Duodenal mucosa (tissue), 2 donors: ENCODE data around the gene UMAD1.

ENCODE experiments used
- H3K27ac ChIP-seq: one replicate; pipeline ENCODE4 v1.7.0; 2013; ENCODE audit warnings: low read depth, low read length
- H3K27me3 ChIP-seq, 2 donors: one replicate each; pipeline ENCODE4 v1.7.0; 2013; ENCODE audit warnings: low read length in 2 of 2, control low read depth in 1 of 2; ENCODE audit not compliant: insufficient read depth in 2 of 2, control insufficient read depth in 1 of 2
- H3K36me3 ChIP-seq, 2 donors: one replicate each; pipeline ENCODE4 v1.7.0; 2013; ENCODE audit warnings: low read length in 2 of 2, control low read depth in 1 of 2; ENCODE audit not compliant: insufficient read depth in 2 of 2, control insufficient read depth in 1 of 2
- H3K4me1 ChIP-seq, 2 donors: one replicate each; pipeline ENCODE4 v1.7.0; 2013; ENCODE audit warnings: low read length in 2 of 2, control low read depth in 1 of 2; ENCODE audit not compliant: insufficient read depth in 2 of 2, control insufficient read depth in 1 of 2
- H3K4me3 ChIP-seq, 2 donors: one replicate each; pipeline ENCODE4 v1.7.0; 2013; ENCODE audit warnings: low read length in 2 of 2, low read depth in 1 of 2
- H3K9ac ChIP-seq, 2 donors: one replicate each; pipeline ENCODE4 v1.7.0; 2013; ENCODE audit warnings: low read length in 2 of 2, low read depth in 1 of 2
- H3K9me3 ChIP-seq, 2 donors: one replicate each; pipeline ENCODE4 v1.7.0; 2013; ENCODE audit warnings: low read length in 2 of 2, control low read depth in 1 of 2; ENCODE audit not compliant: control insufficient read depth in 1 of 2

The UMAD1 gene

DNA sequence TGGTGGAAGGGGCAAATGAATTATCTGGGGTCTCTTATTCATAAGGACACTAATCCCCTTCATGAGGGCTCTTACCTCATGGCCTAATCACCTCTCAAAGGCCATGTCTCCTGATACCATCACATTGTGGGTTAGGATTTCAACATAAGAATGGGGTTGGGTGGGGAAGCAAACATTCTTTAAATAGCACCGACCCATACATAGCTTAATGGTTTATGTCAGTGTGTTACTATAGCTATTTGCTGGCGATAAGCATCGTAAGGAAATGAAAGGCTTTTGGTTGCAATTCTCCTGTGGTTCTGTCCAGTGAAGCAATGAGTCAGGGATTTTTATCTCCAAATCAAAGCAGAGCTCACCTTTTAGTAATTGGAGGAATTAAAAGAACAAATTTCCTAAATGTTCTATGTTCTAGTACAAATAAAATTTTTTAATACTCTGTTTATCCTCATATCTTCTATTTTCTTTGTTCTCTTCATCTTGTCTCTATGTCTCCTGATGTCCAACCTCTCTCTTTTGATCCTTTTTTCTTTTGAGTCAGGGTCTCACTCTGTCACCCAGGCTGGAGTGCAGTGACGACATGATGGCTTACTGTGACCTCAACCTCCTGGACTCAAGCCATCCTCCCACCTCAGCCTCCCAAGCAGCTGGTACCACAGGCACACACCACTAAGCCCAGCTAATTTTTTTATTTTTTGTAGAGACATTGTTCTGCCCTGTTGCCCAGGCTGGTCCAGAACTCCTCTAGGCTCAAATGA is 271.0 kb downstream of the UMAD1 start:
- no peaks in the 10 kb centered on the region for H3K27me3 ChIP-seq
- no peak overlapping the region for H3K4me3 ChIP-seq
- H3K36me3 ChIP-seq = no peaks in the 10 kb centered on the region
- H3K9ac ChIP-seq = no peak overlapping the region
- H3K9me3 ChIP-seq = no peaks in the 10 kb centered on the region
- H3K27ac ChIP-seq = no peak overlapping the region
- peaks cover 0 to 4% of the 10 kb centered on the region in 2 donors for H3K4me1 ChIP-seq

DNA sequence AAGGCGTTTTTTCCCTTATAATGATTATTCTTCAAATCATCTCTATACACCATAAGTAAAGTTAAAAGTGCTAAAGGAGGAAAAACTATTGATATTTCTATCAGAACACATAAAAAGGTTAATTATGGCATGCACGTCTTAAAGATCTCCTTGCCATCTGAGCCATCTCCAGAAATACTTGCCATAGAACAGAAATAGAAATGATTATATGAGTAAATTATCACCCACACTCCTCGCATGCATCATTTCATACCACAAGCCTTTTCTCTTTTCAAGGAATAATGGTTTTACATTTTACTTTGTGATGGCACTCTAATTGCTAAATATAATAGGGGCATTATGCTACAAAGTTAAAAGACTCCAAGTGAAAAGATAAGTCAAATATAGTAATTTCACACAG is 272.4 kb downstream of the UMAD1 start:
- Histone ChIP-seq H3K4me1 (peaks cover 0 to 4% of the 10 kb centered on the region in 2 donors), H3K27ac (no peak overlapping the region), H3K36me3 (no peaks in the 10 kb centered on the region), H3K4me3 (no peak overlapping the region), H3K27me3 (no peaks in the 10 kb centered on the region), H3K9ac (no peak overlapping the region), H3K9me3 (no peaks in the 10 kb centered on the region)

DNA sequence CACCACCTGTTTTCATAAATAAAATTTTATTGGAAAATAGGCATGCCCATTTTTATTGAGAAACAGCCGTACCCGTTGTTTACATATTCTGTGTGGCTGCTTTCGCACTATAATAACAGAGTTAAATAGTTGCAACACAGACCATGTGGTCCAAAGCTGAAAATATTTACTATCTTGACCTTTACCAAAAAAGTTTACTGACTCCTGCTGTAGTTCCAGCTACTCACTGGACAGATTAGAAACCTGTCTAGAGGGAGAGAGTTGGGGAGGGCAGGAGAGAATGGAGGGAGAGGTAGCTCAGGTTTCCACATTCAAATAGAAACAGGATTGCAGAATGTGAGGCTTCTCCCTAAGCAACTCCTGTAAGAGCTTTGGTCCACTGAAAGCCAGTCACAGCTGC is 273.0 kb downstream of the UMAD1 start:
- no peak overlapping the region for H3K9ac ChIP-seq
- H3K27me3 ChIP-seq = no peaks in the 10 kb centered on the region
- H3K36me3 ChIP-seq = no peaks in the 10 kb centered on the region
- no peaks in the 10 kb centered on the region for H3K9me3 ChIP-seq
- H3K4me3 ChIP-seq = no peak overlapping the region
- H3K4me1 ChIP-seq = peaks cover 0 to 4% of the 10 kb centered on the region in 2 donors
- no peak overlapping the region for H3K27ac ChIP-seq

DNA sequence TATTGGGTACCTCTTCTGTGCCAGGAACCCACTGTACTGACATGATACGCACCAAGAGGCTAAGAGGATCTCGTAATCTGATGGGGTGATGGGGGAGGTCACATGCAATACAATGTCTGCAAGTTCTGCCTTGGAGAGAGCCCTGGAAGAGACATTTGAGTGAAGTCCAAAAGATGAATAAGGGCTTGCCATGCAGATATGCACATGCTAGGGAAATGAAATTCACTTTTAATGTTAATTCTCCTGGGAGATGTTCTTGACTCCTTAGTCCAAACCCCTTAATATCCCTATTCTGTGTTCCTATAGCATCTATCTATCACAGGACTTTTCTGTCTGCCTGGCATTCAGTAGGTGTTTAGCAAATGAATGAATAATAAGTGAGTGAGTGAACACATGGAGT is 274.0 kb downstream of the UMAD1 start:
- Histone ChIP-seq H3K4me3 (no peak overlapping the region), H3K27me3 (no peaks in the 10 kb centered on the region), H3K36me3 (no peaks in the 10 kb centered on the region), H3K9ac (no peak overlapping the region), H3K4me1 (peaks cover 0 to 4% of the 10 kb centered on the region in 2 donors), H3K9me3 (no peaks in the 10 kb centered on the region), H3K27ac (no peak overlapping the region)

DNA sequence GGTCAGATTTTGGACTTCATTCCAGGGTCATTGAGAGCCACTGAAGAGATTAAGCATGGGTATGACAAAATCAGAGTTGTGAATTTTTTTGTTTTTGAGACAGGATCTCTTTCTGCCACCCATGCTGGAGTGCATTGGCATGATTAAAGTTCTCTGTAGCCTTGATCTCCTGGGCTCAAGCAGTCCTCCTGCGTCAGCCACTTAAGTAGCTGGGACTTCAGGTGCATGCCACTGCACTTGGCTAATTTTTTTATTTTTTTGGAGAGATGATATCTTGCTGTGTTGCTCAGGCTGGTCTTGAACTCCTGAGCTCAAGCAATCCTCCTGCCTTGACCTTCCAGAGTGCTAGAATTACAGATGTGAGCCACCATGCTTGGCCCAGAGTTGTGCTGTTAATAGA is 275.5 kb downstream of the UMAD1 start:
- Histone ChIP-seq H3K36me3 (no peaks in the 10 kb centered on the region), H3K9ac (no peak overlapping the region), H3K27me3 (no peaks in the 10 kb centered on the region), H3K4me1 (peaks cover 0 to 5% of the 10 kb centered on the region in 2 donors), H3K27ac (no peak overlapping the region), H3K9me3 (no peaks in the 10 kb centered on the region), H3K4me3 (no peak overlapping the region)

DNA sequence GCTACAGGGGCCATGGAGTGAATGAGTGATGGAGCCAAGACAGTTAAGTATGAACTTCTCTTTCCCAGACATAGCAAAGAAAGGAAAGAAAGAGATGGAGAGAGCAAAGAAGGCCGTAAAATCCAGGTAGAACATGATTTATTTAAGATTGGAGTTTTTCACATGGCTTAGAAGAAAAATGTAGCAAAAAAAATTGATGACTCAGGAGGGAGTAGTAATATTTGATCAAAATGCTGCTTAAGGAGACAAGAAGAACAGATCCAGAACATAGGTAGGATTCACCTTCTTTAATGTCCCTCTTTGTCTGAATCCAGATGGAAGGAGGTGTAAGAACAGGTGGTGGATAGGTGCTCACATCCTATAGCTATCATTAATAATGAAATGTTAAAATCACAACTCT is 277.0 kb downstream of the UMAD1 start:
- no peaks in the 10 kb centered on the region for H3K27me3 ChIP-seq
- H3K9ac ChIP-seq = no peak overlapping the region
- no peaks in the 10 kb centered on the region for H3K36me3 ChIP-seq
- no peaks in the 10 kb centered on the region for H3K9me3 ChIP-seq
- peaks cover 7 to 8% of the 10 kb centered on the region in 2 donors for H3K4me1 ChIP-seq
- H3K27ac ChIP-seq = no peak overlapping the region
- H3K4me3 ChIP-seq = no peak overlapping the region

DNA sequence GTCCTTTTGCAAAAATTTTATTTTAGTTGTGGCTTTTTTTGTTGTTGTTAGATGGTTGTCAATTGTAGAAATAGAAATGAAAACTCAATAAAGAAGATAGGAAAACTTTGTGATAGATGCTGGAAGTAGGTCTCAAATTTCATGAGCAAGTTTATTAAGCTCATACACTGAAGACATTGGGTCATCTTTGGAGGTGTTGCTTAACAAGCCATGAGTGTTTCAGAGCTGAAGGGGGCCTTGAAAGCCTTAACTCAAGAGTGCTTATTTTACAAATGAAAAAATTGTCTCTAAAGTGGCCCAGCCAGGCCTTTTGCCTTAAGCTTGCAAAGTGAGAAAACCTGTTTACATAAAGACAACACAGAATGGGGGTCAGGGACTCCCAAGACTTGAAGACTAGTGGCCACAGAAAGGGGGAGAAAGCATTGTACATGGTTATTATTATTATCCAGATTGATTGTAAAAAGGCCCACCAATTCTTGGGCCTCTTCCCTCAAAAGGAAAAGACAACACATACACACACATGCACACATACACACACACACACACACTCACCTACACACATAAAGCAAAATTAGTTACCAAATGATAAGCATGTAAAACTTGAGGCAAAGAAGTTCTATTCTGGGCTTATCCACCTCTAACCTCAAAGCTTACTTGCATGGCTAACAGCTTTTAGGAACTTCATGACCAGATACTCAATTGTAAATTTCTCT is 278.3 kb downstream of the UMAD1 start:
- H3K4me1 ChIP-seq = peaks cover 8 to 14% of the 10 kb centered on the region in 2 donors
- no peak overlapping the region for H3K4me3 ChIP-seq
- no peaks in the 10 kb centered on the region for H3K36me3 ChIP-seq
- no peak overlapping the region for H3K9ac ChIP-seq
- H3K9me3 ChIP-seq = no peaks in the 10 kb centered on the region
- H3K27ac ChIP-seq = no peak overlapping the region
- H3K27me3 ChIP-seq = no peaks in the 10 kb centered on the region

DNA sequence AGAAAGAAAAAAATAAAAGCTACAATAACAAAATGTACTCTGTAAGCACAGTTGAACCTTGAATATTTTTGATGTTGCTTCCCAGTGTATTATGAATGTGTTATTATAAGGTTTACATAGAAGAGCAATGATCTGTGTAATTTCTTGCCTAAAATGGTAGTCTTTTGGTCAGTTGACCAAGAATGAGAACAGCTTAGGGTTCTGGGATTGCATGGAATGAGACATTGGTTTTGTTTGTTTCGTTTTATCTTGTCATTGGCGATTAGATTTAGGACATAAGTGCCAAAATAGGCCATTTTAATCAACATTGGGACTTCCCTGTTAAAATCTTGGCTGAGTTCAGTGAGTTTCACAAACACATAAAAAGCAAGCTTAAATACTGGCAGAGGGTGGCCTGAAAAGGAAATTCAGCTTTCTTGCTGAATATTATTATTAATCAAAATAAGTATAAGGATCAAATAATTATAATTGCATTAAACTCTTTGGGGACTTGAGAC is 278.9 kb downstream of the UMAD1 start:
- H3K9ac ChIP-seq = no peak overlapping the region

DNA sequence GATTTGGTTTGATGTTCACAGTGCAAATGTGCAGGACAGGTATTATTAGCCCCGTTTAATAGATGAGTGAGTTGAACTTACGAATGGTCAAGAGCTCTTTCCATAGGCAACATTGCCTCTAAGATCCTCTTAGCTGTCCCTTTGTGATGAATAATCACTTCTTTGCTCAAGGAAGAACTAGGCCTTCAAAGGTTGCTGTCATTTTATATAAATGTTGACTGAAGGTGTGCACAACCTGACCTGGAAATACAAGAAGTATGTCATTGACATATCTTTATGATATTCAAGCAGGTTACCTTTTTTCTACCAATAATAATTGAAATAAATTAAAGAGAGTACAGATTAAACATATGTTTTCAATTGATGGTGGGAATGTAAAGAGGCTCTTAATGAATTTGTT is 279.5 kb downstream of the UMAD1 start:
- H3K4me1 ChIP-seq = peaks cover 8 to 14% of the 10 kb centered on the region in 2 donors
- no peak overlapping the region for H3K9ac ChIP-seq
- H3K27me3 ChIP-seq = no peaks in the 10 kb centered on the region
- no peak overlapping the region for H3K27ac ChIP-seq
- peak overlapping the region; percentile 51 to 62 for H3K4me3 ChIP-seq
- no peaks in the 10 kb centered on the region for H3K36me3 ChIP-seq
- no peaks in the 10 kb centered on the region for H3K9me3 ChIP-seq

More for the DNA sequence above, 278.9 kb downstream of the UMAD1 start:
- no peaks in the 10 kb centered on the region for H3K9me3 ChIP-seq
- H3K4me1 ChIP-seq = peaks cover 8 to 14% of the 10 kb centered on the region in 2 donors
- no peaks in the 10 kb centered on the region for H3K27me3 ChIP-seq
- H3K36me3 ChIP-seq = no peaks in the 10 kb centered on the region
- no peak overlapping the region for H3K27ac ChIP-seq
- H3K4me3 ChIP-seq = no peak overlapping the region

DNA sequence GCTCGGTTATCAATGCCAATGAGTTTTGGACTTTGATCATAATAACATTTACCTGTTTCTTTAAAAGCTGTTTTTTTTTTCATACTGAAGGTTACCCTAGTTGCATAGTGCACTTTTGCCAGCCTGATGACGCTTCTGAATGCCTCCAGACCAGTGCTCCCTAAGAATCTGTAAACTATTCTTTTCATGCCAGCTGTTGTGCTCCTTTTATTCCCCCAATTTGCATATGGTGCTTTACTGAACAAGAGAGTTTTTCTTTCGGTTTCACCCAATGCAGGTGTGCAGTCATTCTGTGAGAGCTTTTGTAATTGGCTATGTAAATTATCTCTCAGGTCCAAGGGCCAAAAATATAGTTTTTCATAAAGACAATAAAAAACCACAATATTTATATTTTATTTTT is 279.9 kb downstream of the UMAD1 start:
- Histone ChIP-seq H3K4me1 (peaks cover 8 to 14% of the 10 kb centered on the region in 2 donors), H3K27ac (no peak overlapping the region), H3K9me3 (no peaks in the 10 kb centered on the region), H3K9ac (no peak overlapping the region), H3K4me3 (peak overlapping the region; percentile 51 to 62), H3K36me3 (no peaks in the 10 kb centered on the region), H3K27me3 (no peaks in the 10 kb centered on the region)
